ENCODE data around the gene SNX5.

GRCh38 chr20:17897566-17898307 lies 70.9 kb downstream of the SNX5 start:
- no peak for TF ChIP-seq CTCF (IDR thresholded peaks at IDR 0.05)
- TF ChIP-seq POLR2A (IDR thresholded peaks at IDR 0.05): no peak
- no peak for TF ChIP-seq POLR2AphosphoS5 (IDR thresholded peaks at IDR 0.05; ENCODE audit: insufficient read depth in 1 of 2, low read depth in 1 of 2)
